HG02973 (cell line): Measurements from ENCODE around the gene NALCN.

Experiments used
- ATAC-seq: cut with Tn5 transposase; IDR thresholded peaks from one replicate; pipeline ENCODE4 v1.9.1; 2021; ENCODE audit warnings: moderate library complexity; ENCODE audit not compliant: unreplicated experiment

Gene NALCN

GRCh38 chr13:101217086-101217485 lies 199.2 kb downstream of the NALCN start:
- ATAC-seq: no peak

DNA sequence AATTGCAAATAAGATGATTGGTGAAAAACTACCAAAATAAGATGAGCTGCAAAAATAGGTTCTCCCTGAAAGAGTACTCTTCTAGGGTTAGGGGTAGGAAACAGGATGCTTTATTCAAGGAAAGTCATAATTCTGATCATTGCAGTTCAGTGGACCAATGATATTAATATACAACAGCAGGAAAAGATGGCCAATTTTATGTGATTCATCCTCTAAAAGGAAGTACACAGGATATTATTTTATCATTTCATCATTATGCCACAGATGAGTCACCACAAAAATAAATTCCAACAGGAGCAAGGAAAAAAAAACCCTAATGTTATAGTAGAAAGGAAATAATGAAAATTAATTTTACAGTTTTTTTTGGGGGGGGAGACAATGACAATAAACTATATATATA lies 205.0 kb downstream of the NALCN start:
- no peak for ATAC-seq

DNA sequence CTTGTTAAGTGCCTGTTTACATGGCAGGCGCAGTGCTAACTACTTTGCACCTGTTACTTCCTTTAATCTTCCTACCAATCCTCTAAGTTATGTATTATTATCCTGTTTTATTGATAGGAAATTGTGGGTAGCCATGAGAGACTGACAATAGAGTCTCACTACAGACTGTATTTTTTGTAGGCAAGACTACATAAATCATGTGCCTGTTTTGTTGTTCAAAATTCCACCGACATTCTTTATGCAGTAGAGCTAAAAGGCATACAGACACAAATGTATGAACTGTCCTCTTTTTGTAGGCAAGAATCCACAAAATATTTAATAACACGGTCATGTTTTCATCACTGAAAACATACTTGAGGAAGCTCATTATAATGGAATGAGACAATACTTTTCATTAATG lies 205.5 kb downstream of the NALCN start:
- ATAC-seq: no peak

- ATAC-seq: no peak
Measured at GRCh38 chr13:101209206-101209893, 207.0 kb downstream of the NALCN start.

GRCh38 chr13:101205408-101205807 lies 210.9 kb downstream of the NALCN start:
- no peak for ATAC-seq

- no peak for ATAC-seq
Measured at GRCh38 chr13:101204270-101205020, 211.9 kb downstream of the NALCN start.

DNA sequence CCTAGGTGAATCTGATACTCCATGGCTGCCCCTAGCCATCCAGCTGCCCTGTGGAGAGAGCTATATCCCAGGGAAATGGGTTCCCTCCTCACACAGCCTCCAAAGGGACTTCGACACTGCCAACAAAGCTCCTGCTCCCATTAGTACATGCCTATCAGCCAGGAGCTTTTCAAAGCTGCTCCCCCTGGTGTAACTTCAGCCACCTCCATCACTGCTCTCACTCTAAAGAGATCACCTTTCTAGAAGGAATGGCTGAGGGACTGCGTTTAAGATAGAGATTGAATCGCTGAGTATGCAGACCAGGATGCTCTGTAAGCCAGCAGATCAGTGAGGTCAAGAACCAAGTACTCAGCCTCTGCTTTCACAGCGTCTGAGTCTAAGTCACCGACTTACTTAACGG lies 213.7 kb downstream of the NALCN start:
- ATAC-seq: no peak

DNA sequence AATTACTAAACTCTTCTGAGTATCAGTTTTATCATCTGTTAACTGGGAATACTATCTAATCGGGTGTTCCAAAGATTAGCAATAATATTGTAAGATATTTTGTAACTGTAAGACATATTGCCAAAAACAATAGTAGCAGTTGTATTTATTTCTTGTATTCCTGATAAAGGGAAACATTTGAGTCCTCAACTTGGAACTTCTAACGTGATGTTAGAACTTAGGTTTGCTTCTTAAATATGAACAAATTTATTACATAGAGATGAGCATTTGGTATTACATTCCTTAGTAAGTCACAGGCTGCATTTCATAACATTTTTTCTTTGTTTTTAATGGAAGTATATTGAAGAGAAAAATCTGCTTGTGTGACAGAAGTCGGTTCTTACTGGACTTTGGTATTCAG lies 225.3 kb downstream of the NALCN start:
- no peak for ATAC-seq

- ATAC-seq: no peak
Measured at GRCh38 chr13:101190337-101190736, 226.0 kb downstream of the NALCN start.

DNA sequence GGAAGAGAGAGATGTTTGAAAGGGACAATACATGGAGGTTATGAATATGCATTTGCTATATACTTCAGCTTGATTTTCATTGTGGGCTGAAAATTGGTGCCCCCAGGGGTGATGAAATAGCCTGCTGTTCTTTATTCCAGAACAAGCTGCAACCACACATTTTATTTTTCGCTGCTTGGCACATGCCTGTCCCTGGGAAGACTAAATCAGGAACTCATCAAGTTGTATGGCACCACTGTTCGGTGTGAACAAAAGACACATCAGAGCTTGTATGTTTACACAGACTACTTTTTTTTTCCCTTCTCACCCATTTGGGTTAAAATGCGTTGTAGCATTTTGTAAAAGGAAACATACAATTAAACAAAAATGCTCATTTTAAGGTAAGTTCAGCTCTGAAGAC lies 230.7 kb downstream of the NALCN start:
- no peak for ATAC-seq

GRCh38 chr13:101181076-101181685 lies 235.1 kb downstream of the NALCN start:
- no peak for ATAC-seq

DNA sequence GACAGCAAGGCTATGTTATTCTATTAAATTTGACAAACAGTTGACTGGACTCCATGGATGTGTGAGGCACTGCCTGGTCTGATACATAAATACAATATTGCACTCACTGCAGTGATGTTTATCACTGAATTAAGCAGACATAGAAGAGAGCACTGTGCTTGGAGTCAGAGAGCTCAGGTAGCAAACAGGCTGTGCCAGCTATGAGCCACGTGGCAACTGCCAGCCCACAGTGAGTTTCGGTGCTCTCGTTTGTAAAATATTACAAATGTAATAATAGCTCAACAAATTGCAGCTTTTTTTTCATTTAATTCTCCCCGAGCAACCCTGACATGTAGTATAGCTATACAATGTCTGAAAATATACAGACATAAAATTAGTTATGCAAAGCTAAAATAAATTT lies 237.3 kb downstream of the NALCN start:
- no peak for ATAC-seq

GRCh38 chr13:101178406-101178805 lies 237.9 kb downstream of the NALCN start:
- no peak for ATAC-seq

DNA sequence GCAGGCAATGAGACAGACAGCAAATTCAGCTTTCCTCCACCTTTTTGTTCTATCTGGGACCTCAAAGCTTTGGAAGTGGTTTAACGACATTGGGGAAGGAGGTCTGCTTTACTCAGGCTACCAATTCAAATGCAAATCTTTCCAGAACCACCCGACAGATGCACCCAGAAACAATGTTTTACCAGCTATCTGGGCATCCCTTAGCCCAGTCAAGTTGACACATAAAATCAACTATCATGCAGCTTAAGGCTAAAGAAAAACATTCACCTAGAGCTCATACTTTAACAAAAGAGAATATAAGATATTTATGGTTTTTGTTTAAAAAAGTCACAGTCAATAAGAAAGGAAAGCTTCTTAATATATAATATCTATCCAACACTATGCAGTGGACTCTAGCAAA lies 246.0 kb downstream of the NALCN start:
- ATAC-seq: no peak

DNA sequence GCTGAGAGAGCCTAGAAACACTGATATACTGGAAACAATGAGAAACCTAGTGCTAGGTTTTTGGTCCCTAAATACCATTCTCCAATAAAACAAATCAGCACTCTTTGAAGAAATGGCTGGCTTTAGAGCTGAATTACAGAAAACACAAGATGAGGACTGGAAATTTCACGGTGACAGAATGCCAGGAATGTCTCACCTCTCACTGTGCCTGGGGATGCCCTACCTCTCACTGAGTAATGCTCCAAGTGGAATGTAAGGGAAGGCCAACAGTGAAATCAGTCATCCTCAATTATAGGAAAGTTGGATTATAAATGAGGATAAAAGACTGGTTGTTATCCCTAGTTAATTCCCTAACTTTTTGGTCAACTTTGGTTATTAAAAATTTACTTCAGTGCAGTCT lies 259.0 kb downstream of the NALCN start:
- ATAC-seq: no peak

DNA sequence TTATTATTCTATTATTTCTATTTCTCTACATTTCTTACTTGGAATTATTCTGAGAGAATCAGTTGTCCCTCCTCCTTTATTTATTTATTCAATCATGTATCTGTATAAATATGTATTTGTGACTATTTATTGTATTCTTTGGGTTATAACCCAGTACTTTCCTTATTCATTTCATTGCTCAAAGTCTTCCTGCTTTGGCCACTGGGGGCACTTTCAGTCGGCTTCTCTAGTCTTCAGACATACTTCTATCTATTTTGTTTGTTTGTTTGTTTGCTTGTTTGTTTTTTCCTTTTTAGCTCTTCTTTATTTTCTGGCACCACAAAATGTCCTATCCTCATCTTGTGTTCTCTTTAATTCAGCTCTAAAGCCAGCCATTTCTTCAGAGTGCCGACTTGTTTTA lies 260.4 kb downstream of the NALCN start:
- peak; percentile 56 for ATAC-seq

GRCh38 chr13:101152184-101152583 lies 264.1 kb downstream of the NALCN start:
- no peak for ATAC-seq

DNA sequence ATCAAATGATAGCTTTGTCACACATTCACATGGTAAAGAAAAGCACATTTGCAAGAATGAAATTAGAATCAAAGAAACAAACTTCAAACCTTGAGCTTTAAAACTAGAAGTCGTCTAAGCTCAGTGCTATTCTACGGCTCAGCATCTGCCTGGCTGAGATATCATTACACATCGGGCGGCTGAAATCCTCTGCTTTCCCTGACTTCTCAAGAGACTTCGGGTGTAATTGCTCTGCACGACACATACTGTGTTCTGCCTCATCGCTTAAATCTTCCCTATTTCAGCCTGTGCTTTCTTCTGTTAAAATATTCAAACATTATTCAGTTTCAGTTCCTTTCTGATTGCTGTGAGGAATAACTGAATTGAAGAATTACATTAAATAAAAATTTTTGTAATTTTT lies 265.3 kb downstream of the NALCN start:
- ATAC-seq: no peak

DNA sequence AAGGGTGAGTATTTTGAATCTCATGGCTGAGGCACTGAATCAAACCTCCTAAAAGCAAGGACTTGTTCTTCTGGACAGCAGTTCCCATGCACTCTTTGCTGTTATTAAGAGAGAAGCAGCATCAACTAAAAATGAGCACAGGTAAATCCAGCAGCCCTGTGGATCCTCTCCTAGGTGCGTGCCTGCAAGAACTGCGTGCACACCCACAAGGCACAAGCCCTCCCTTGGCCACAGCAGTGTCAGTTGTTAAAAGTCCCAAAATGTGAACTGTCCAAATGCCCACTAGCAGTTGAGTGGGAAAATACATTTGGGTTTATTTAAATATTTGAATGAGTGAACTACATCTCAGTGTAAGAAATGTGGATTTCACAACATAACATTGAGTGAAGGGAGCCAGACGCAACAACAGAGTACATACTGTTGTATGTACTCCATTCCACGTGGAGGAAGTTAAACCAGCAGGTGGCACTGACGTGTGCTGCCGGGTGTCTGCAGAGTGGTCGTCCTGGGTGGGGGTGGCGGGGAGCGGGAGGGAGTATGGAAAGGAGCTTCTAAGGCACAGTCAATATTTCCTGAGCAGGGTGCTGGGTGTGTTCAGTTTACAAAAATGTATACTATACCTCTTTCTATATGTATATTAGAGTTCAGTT lies 266.4 kb downstream of the NALCN start:
- no peak for ATAC-seq

- ATAC-seq: no peak
Measured at GRCh38 chr13:101146101-101146898, 270.0 kb downstream of the NALCN start.
